Tibial artery (tissue), 4 donors: ENCODE data around the gene FAM13A.
"Not testable (repeated sequence)": the region's sequence is repeated elsewhere in the genome, so short reads cannot be mapped to it uniquely, and the experiment has no call there.

Experiments used
- DNase-seq, 2 donors: peaks; one replicate each; pipeline ENCODE4 v3.0.0-alpha.2; 2019
- H3K27ac ChIP-seq, 2 donors: fragments of 200-600 bp; sonication (generic) in 1 of 2; 1 replicate in 1 of 2; 2 replicates in 1 of 2; pipeline ENCODE4 v1.5.1; 2018 to 2019; ENCODE audit warnings: mild to moderate bottlenecking in 1 of 2
- H3K27me3 ChIP-seq, 2 donors: fragments of 200-600 bp; sonication (generic) in 1 of 2; one replicate each; pipeline versions ENCODE4 v1.5.1 to v1.6.0; 2016 to 2019
- H3K36me3 ChIP-seq, 3 donors: fragments of 200-600 bp; sonication (generic) in 2 of 3; one replicate each; pipeline ENCODE4 v1.5.1; 2016 to 2019; ENCODE audit warnings: mild to moderate bottlenecking in 2 of 3
- H3K4me1 ChIP-seq, 4 donors: fragments of 200-600 bp; sonication (generic) in 2 of 4; 1 replicate in 3 of 4; 2 replicates in 1 of 4; pipeline ENCODE4 v1.5.1; 2016 to 2019
- H3K4me3 ChIP-seq, 2 donors: fragments of 200-600 bp; sonication (generic) in 1 of 2; 1 replicate in 1 of 2; 2 replicates in 1 of 2; pipeline ENCODE4 v1.5.1; 2018 to 2019; ENCODE audit warnings: mild to moderate bottlenecking in 2 of 2
- H3K9me3 ChIP-seq, 3 donors: fragments of 200-600 bp; sonication (generic) in 1 of 3; one replicate each; pipeline ENCODE4 v1.5.1; 2016 to 2019
- CTCF ChIP-seq, 2 experiments: fragments of 200-600 bp in 1 of 2; fragments of 450-650 bp in 1 of 2; IDR thresholded peaks; one replicate each; pipeline ENCODE4 v1.5.1; 2017 to 2019; ENCODE audit warnings: antibody characterized with exemption in 2 of 2, mild to moderate bottlenecking in 1 of 2, moderate library complexity in 1 of 2
- intact Hi-C: fragments of 100-400 bp; cut with DNase I; formaldehyde crosslinking; loops from one replicate; pipeline ENCODE4 v1.15.0; 2023; ENCODE audit warnings: low total_unique reads

FAM13A gene

GRCh38 chr4:89024051-89024675 is 32.8 kb downstream of the FAM13A start:
- Histone ChIP-seq H3K36me3 (peaks cover 7 to 11% (median 7%) of the 10 kb centered on the region in 3 donors), H3K27ac (no peak overlapping the region), H3K4me1 (peaks cover 0 to 24% (median 2%) of the 10 kb centered on the region in 4 donors), H3K4me3 (no peak overlapping the region), H3K9me3 (no peaks in the 10 kb centered on the region), H3K27me3 (no peaks in the 10 kb centered on the region)
- peak; percentile 74 to 95 for TF ChIP-seq CTCF (IDR thresholded peaks at IDR 0.05)
- DNase-seq: peak in 1 of 2 donors; percentile 66
- intact Hi-C loops: loop anchor here (5.0 kb wide), 1 partner anchor 207 kb away; no protein-coding TSS in a partner anchor

DNA sequence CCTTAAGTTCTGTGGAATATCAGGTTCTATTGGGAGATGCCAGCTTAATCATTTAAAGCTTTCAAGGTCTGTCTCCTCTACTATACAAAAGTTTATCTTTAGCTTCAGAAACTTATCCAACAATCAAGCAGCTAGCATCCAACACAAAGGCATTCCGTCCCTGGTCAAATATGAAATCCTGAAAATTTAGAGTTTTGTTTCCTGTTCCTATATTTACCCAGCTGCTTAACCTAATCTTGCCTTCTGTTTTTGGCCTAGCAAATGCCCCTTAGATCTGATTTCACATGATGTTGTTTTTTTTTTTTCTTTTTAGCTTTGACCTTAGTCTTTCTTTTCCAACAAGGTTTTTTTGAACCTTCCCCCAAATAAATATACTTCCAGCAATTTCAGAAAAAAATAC is 33.8 kb downstream of the FAM13A start:
- H3K4me3 ChIP-seq: no peak overlapping the region

GRCh38 chr4:89022426-89023128 is 34.4 kb downstream of the FAM13A start:
- H3K4me1 ChIP-seq: peaks cover 0 to 24% (median 2%) of the 10 kb centered on the region in 4 donors
- peaks cover 17 to 24% (median 19%) of the 10 kb centered on the region in 3 donors for H3K36me3 ChIP-seq
- TF ChIP-seq CTCF (IDR thresholded peaks at IDR 0.05): no peak
- intact Hi-C loops: loop anchor here (2.0 to 5.0 kb wide), 2 partner anchors 205 to 316 kb away; no protein-coding TSS in a partner anchor
- no peak overlapping the region for H3K4me3 ChIP-seq
- no peak overlapping the region for H3K27ac ChIP-seq
- no peaks in the 10 kb centered on the region for H3K9me3 ChIP-seq
- DNase-seq: no peak
- H3K27me3 ChIP-seq: no peaks in the 10 kb centered on the region

More for the DNA sequence above, 33.8 kb downstream of the FAM13A start:
- TF ChIP-seq CTCF (IDR thresholded peaks at IDR 0.05): no peak
- peaks cover 16 to 22% (median 17%) of the 10 kb centered on the region in 3 donors for H3K36me3 ChIP-seq
- DNase-seq: no peak
- H3K4me1 ChIP-seq: peaks cover 0 to 24% (median 2%) of the 10 kb centered on the region in 4 donors
- no peaks in the 10 kb centered on the region for H3K9me3 ChIP-seq
- no peaks in the 10 kb centered on the region for H3K27me3 ChIP-seq
- intact Hi-C loops: loop anchor here (2.0 to 5.0 kb wide), 2 partner anchors 206 to 316 kb away; no protein-coding TSS in a partner anchor
- H3K27ac ChIP-seq: no peak overlapping the region

DNA sequence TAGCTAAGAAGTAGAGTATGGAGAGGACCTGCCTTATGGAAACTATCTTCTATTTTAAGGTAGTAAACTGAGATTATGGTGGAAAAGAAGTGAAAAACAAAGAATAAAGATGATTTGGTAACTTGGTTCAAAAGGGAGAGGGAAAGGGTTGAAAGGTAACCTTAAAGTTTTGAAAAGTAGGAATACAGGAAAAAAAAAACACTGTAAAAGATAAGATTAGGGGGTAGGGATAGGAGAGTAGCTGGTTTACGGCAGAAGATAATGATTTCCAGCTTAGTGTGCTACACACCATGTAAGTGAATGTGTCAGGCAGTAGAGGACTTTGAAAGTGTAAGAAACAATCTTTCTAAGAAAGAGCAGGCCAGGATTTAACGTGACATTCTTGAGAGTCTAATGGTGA is 35.3 kb downstream of the FAM13A start:
- DNase-seq: no peak
- TF ChIP-seq CTCF (IDR thresholded peaks at IDR 0.05): no peak
- Histone ChIP-seq H3K27me3 (no peaks in the 10 kb centered on the region), H3K4me1 (peaks cover 0 to 24% (median 2%) of the 10 kb centered on the region in 4 donors), H3K9me3 (no peaks in the 10 kb centered on the region), H3K36me3 (peaks cover 17 to 27% (median 22%) of the 10 kb centered on the region in 3 donors), H3K27ac (no peak overlapping the region), H3K4me3 (no peak overlapping the region)
- intact Hi-C loops: loop anchor here (2.0 to 5.0 kb wide), 2 partner anchors 204 to 315 kb away; no protein-coding TSS in a partner anchor

- no peaks in the 10 kb centered on the region for H3K27me3 ChIP-seq
- peaks cover 17 to 30% (median 25%) of the 10 kb centered on the region in 3 donors for H3K36me3 ChIP-seq
- no peak for TF ChIP-seq CTCF (IDR thresholded peaks at IDR 0.05)
- peaks cover 0 to 24% (median 2%) of the 10 kb centered on the region in 4 donors for H3K4me1 ChIP-seq
- no peak overlapping the region for H3K4me3 ChIP-seq
- no peak for DNase-seq
- intact Hi-C loops: loop anchor here (5.0 kb wide), 1 partner anchor 204 kb away; no protein-coding TSS in a partner anchor
- no peaks in the 10 kb centered on the region for H3K9me3 ChIP-seq
- no peak overlapping the region for H3K27ac ChIP-seq
Observed at GRCh38 chr4:89021062-89021461, 35.9 kb downstream of the FAM13A start.

GRCh38 chr4:89014897-89015296 is 42.1 kb downstream of the FAM13A start:
- H3K27ac ChIP-seq, H3K4me3 ChIP-seq, H3K4me1 ChIP-seq, H3K9me3 ChIP-seq, DNase-seq, H3K27me3 ChIP-seq, intact Hi-C loops: not testable (repeated sequence)
- H3K36me3 ChIP-seq: peaks cover 24 to 37% (median 35%) of the 10 kb centered on the region in 3 donors
